Measurements from ENCODE around the gene REV3L. TPM values are rescaled to one million over a fixed set of nuclear protein-coding genes. Genes with fewer than 3 reads are reported as not detected.

REV3L gene
- total RNA-seq, 1 experiment from 2014 or later = 12.8 TPM

Other genes with a start within 250 kb of the REV3L start
- 22.3 TPM for gene TRAF3IP2, start 122.7 kb upstream of the REV3L start, total RNA-seq (2021; ENCODE audit: unreplicated experiment)